SK-N-MC (cell line): ENCODE measurements around the gene GPRC5D.

Source experiments
- DNase-seq: peaks from one replicate; pipeline ENCODE4 v3.0.0-alpha.2; 2011; ENCODE audit warnings: low read depth, low spot score
- H3K27ac ChIP-seq: fragments of 200-600 bp; sonication (generic); 2 replicates; pipeline ENCODE4 v1.5.1; 2016; ENCODE audit warnings: mixed run types
- H3K36me3 ChIP-seq: fragments of 200-600 bp; sonication (generic); 2 replicates; pipeline ENCODE4 v1.6.1; 2017; ENCODE audit warnings: antibody characterized with exemption, low read length, mixed read lengths; ENCODE audit not compliant: insufficient read depth
- H3K4me3 ChIP-seq: fragments of 200-600 bp; sonication (generic); 2 replicates; pipeline ENCODE4 v1.5.1; 2016
- H3K9ac ChIP-seq: fragments of 200-600 bp; sonication (generic); 2 replicates; pipeline ENCODE4 v1.8.0; 2017; ENCODE audit warnings: mixed run types, mixed read lengths; ENCODE audit not compliant: insufficient read length
- H3K9me3 ChIP-seq: fragments of 200-600 bp; sonication (generic); 2 replicates; pipeline ENCODE4 v1.6.1; 2017; ENCODE audit warnings: low read depth, mild to moderate bottlenecking, antibody characterized with exemption, low read length, moderate library complexity, mixed read lengths
- EZH2 ChIP-seq: fragments of 200-600 bp; sonication (generic); IDR thresholded peaks from one replicate; pipeline ENCODE4 v1.6.1; 2017; ENCODE audit warnings: antibody characterized with exemption
- FOXP2 ChIP-seq: optimal IDR thresholded peaks from 2 replicates; pipeline ENCODE3; 2011; ENCODE audit warnings: mild to moderate bottlenecking, moderate library complexity; ENCODE audit not compliant: insufficient read depth; ENCODE audit errors: extremely low read length, control extremely low read depth
- POLR2AphosphoS5 ChIP-seq: IDR thresholded peaks from 2 replicates; pipeline ENCODE4 v1.6.1; 2012; ENCODE audit warnings: mild to moderate bottlenecking, low read depth, low read length, borderline replicate concordance

Gene GPRC5D

DNA sequence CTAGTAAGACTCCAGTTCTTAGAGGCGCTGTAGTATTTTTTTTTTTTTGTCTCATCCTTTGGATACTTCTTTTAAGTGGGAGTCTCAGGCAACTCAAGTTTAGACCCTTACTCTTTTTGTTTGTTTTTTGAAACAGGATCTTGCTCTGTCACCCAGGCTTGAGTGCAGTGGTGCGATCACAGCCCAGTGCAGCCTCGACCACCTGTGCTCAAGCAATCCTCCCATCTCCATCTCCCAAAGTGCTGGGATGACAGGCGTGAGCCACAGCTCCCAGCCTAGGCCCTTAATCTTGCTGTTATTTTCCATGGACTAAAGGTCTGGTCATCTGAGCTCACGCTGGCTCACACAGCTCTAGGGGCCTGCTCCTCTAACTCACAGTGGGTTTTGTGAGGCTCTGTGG is 39.3 kb downstream of the GPRC5D start:
- no peak for DNase-seq
- Histone ChIP-seq H3K9ac (no peak overlapping the region), H3K36me3 (no peaks in the 10 kb centered on the region), H3K9me3 (no peaks in the 10 kb centered on the region), H3K4me3 (no peak overlapping the region), H3K27ac (no peak overlapping the region)
- no peak for TF ChIP-seq POLR2AphosphoS5

DNA sequence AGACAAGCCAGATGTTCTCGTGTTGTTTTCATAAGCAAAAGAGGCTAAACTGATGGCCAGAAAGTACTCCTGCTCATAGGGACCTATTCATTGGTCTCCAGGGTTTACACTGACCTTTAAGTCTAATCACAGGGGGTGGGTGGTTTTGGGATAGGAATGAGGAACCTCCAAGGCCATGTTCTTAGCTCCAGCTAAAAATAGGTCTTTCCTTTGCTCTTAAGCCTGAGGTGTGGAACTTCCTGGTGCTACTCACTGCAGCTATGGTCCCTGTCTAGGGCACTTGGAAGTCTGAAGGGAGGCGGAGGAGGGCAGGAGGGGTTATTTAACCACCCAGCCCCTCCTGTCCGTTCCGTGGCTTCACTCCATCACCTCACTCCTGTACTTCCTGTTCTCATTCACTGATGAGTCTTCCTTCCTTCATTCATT is 42.0 kb downstream of the GPRC5D start:
- no peak overlapping the region for H3K9ac ChIP-seq
- H3K9me3 ChIP-seq = no peaks in the 10 kb centered on the region
- H3K36me3 ChIP-seq = no peaks in the 10 kb centered on the region
- DNase-seq = no peak
- TF ChIP-seq FOXP2 = no peak
- no peak for TF ChIP-seq EZH2
- no peak for TF ChIP-seq POLR2AphosphoS5
- peak overlapping the region; percentile 19; the same call in 1 of the 2 replicates for H3K27ac ChIP-seq
- no peak overlapping the region for H3K4me3 ChIP-seq

DNA sequence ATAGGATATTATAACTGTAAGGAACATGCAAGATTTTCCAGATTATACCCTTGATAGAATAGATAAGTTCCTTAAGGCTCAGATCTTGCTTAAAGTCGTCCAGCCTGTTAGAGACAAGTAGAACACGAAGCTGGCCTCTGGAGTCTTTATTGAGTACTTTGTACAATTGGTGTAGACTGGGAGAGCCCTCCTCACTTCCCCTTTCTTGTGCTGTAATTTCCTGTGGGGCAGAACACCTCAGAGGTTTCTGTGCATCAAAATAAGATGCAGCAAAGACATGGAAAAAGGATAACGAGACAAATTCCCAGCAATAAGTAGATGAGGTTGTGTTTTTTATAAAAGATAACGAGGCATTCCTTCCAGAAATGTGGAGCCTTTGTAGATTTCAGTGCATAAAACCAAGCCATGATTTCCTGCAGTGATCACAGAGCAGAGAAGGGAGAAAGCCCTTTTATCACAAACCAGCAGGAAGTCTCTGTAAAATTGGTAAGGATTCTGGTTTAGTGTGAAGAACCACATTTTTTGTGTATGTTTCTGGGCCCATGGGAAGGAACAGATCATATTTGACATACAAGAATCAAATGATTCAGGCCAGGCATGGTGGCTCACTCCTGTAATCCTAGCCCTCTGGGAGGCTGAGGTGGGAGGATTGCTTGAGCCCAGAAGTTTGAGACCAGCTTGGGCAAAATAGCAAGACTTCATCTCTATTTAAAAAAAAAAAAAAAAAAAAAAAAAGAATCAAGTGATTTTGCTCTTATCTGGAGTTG is 42.6 kb downstream of the GPRC5D start:
- Histone ChIP-seq H3K9ac (no peak overlapping the region), H3K27ac (peak overlapping the region; percentile 44; the same call in 1 of the 2 replicates), H3K9me3 (no peaks in the 10 kb centered on the region), H3K4me3 (no peak overlapping the region), H3K36me3 (no peaks in the 10 kb centered on the region)
- DNase-seq = no peak
- TF ChIP-seq FOXP2 (no peak), EZH2 (no peak), POLR2AphosphoS5 (no peak)

DNA sequence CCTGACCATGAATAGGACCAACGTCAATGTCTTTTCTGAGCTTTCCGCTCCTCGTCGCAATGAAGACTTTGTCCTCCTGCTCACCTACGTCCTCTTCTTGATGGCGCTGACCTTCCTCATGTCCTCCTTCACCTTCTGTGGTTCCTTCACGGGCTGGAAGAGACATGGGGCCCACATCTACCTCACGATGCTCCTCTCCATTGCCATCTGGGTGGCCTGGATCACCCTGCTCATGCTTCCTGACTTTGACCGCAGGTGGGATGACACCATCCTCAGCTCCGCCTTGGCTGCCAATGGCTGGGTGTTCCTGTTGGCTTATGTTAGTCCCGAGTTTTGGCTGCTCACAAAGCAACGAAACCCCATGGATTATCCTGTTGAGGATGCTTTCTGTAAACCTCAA is 43.3 kb downstream of the GPRC5D start:
- no peak overlapping the region for H3K9ac ChIP-seq
- TF ChIP-seq EZH2 = no peak
- TF ChIP-seq POLR2AphosphoS5 = no peak
- DNase-seq = no peak
- no peaks in the 10 kb centered on the region for H3K36me3 ChIP-seq
- no peak overlapping the region for H3K4me3 ChIP-seq
- no peak overlapping the region for H3K27ac ChIP-seq
- H3K9me3 ChIP-seq = no peaks in the 10 kb centered on the region

DNA sequence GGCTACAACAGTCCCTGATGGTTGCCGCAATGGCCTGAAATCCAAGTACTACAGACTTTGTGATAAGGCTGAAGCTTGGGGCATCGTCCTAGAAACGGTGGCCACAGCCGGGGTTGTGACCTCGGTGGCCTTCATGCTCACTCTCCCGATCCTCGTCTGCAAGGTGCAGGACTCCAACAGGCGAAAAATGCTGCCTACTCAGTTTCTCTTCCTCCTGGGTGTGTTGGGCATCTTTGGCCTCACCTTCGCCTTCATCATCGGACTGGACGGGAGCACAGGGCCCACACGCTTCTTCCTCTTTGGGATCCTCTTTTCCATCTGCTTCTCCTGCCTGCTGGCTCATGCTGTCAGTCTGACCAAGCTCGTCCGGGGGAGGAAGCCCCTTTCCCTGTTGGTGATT is 43.7 kb downstream of the GPRC5D start:
- Histone ChIP-seq H3K4me3 (no peak overlapping the region), H3K9me3 (no peaks in the 10 kb centered on the region), H3K36me3 (no peaks in the 10 kb centered on the region), H3K27ac (no peak overlapping the region), H3K9ac (no peak overlapping the region)
- TF ChIP-seq EZH2 (no peak), FOXP2 (no peak), POLR2AphosphoS5 (no peak)
- DNase-seq = no peak

DNA sequence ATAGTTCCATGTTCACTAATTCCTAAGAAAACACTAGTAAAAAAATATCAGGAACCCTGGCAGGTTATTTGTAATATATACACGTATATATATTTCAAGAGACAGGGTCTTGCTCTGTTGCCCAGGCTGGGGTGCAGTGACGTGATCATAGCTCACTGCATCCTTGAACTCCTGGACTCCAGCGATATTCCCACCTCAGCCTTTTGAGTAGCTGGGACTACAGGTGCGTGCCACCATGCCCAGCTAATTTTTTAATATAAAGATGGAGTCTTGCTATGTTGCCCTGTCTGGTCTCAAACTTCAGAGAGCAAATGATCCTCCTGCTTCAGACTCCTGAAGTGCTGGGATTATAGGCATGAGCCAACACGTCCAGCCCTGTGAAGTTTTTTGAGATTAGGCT is 44.4 kb downstream of the GPRC5D start:
- no peak for DNase-seq
- H3K9ac ChIP-seq = no peak overlapping the region
- H3K36me3 ChIP-seq = no peaks in the 10 kb centered on the region
- H3K4me3 ChIP-seq = no peak overlapping the region
- no peaks in the 10 kb centered on the region for H3K9me3 ChIP-seq
- no peak overlapping the region for H3K27ac ChIP-seq
- TF ChIP-seq EZH2 (no peak), POLR2AphosphoS5 (no peak), FOXP2 (no peak)

DNA sequence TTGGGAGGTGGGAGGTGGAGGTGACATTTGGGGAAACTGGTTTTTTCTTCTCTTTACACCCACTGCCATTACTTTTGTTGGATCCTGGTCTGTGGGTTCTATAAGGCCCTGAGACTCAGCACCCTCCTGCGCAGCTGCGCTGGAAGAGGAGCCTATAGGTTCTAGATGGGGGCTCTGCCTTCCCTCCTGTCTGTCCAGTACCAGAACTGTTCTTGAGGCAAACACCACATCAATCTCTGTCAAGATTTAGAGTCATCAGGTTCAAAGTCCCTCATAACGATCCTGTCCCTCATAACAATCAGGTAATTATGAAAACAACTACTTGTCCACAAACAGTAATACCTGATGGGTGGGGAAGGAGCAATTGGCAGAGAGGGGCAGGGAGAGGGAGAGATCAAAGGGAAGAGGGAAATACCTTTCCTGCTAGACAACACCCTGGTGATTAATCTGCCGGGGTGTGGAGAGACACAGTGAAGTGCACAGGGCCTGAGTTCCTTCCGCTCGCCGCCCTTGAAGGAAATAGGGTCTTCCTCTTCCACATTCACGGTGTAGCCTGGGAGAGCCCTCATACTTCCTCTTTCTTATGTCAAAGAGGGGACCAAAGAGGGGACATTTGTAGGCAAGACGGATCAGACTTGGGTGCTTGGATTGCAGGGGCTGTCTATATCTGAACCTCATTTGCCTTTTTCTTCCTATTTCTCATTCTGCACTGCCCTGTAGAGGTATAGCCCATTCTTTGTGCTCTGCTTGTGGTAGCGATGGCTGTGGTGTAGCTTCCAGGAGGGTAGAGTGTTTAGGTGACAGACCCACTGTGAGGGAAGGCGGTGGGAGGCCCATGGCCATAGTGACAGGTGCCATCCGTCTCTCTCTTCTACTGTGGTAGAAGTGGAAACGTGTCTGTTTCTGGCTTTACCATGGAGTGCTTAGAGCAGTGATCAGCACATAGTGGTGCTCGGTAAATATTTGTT is 48.0 kb downstream of the GPRC5D start:
- H3K4me3 ChIP-seq = no peak overlapping the region
- H3K9me3 ChIP-seq = no peaks in the 10 kb centered on the region
- DNase-seq = no peak
- H3K36me3 ChIP-seq = no peaks in the 10 kb centered on the region
- H3K9ac ChIP-seq = no peak overlapping the region
- H3K27ac ChIP-seq = no peak overlapping the region
- TF ChIP-seq EZH2 (no peak), FOXP2 (no peak), POLR2AphosphoS5 (no peak)

DNA sequence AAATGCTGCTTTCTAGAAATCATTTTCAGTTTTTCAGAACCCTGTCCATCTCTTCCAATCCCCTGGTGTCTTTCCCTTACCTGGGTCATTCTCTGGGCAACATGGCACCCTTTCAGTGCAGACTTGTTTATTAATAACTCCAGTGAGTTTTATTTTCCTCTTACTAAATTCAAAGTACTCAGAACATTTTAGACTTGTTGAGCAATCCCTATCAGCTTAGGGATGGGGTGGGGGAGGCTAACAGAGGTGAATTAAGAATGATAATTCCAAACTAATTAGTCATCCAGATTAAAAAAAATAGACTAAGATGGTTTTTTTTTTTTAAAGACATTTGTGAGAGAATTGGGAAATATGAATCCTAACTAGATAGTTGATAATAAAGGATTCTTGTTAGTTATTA is 49.9 kb downstream of the GPRC5D start:
- TF ChIP-seq EZH2 (no peak), FOXP2 (no peak), POLR2AphosphoS5 (no peak)
- Histone ChIP-seq H3K36me3 (no peaks in the 10 kb centered on the region), H3K9ac (no peak overlapping the region), H3K4me3 (no peak overlapping the region), H3K27ac (no peak overlapping the region), H3K9me3 (no peaks in the 10 kb centered on the region)
- no peak for DNase-seq
